Astrocyte of the cerebellum (primary cell): Measurements from ENCODE around the gene C1QTNF9.

Source experiments
- DNase-seq: peaks from one replicate; pipeline ENCODE4 v3.0.0-alpha.2; 2011; ENCODE audit warnings: low read depth
- H3K4me3 ChIP-seq: 2 replicates; pipeline ENCODE4 v1.5.1; 2011; ENCODE audit warnings: mild to moderate bottlenecking, low read depth, low read length, moderate library complexity
- CTCF ChIP-seq: IDR thresholded peaks from 2 replicates; pipeline ENCODE4 v1.5.1; 2012; ENCODE audit warnings: low read length, low read depth, moderate library complexity, mild to moderate bottlenecking; ENCODE audit errors: missing control alignments
- in situ Hi-C: cut with HindIII; loops from 2 replicates; pipeline ENCODE4 v1.10.0; 2017; ENCODE audit warnings: low sequenced_read_pairs

The C1QTNF9 gene

GRCh38 chr13:24328145-24328544 lies 18.8 kb downstream of the C1QTNF9 start:
- TF ChIP-seq CTCF: no peak
- no peak for DNase-seq
- peak overlapping the region; percentile 40 for H3K4me3 ChIP-seq
- in situ Hi-C loops: no loop called here

GRCh38 chr13:24338721-24339120 lies 29.3 kb downstream of the C1QTNF9 start:
- H3K4me3 ChIP-seq: no peak overlapping the region
- in situ Hi-C loops: no loop called here
- no peak for TF ChIP-seq CTCF
- DNase-seq: no peak

- no peak for DNase-seq
- TF ChIP-seq CTCF: no peak
- in situ Hi-C loops: no loop called here
- no peak overlapping the region for H3K4me3 ChIP-seq
These were observed 30.7 kb downstream of the C1QTNF9 start for GRCh38 chr13:24339937-24340607.

GRCh38 chr13:24340608-24340955 lies 31.2 kb downstream of the C1QTNF9 start:
- TF ChIP-seq CTCF: no peak
- DNase-seq: no peak
- no peak overlapping the region for H3K4me3 ChIP-seq
- in situ Hi-C loops: no loop called here

- TF ChIP-seq CTCF: no peak
- in situ Hi-C loops: no loop called here
- no peak overlapping the region for H3K4me3 ChIP-seq
- no peak for DNase-seq
These were observed 32.1 kb downstream of the C1QTNF9 start for GRCh38 chr13:24341439-24341838.

DNA sequence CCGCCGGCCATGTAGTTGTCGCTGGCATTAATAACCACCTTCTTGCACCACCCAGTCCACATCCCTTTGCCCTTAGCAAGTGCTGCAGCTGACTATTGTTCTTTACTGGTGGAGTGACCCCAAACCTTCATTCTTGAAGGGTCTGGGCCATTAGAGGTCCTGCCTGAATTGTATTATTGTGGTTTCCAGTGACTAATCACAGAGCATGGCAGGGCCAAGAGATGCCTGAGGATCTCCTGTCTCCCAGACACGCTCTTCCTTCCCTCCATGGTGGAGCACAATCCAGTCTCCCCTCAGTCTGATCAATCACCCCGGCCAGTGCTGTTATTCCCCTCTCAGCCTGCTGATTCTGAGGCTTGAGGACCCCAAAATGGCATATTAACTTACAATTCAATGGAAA lies 39.0 kb downstream of the C1QTNF9 start:
- H3K4me3 ChIP-seq: no peak overlapping the region
- TF ChIP-seq CTCF: no peak
- in situ Hi-C loops: no loop called here

More for the DNA sequence above, 39.0 kb downstream of the C1QTNF9 start:
- DNase-seq: no peak
